GM12878 (cell line): Measurements from ENCODE around the gene COL23A1. TPM values are rescaled to one million over a fixed set of nuclear protein-coding genes. Genes with fewer than 3 reads are reported as not detected.

Experiments
- ATAC-seq: fragments of 200-7000 bp; cut with Tn5 transposase; 3 replicates; pipeline ENCODE4 v1.9.1; 2020; ENCODE audit warnings: mild to moderate bottlenecking, moderate library complexity
- BruUV-seq: library from RNA; stranded (reverse); fragments of 400-500 nt; replicated peaks from 2 replicates; lab custom pipeline; 2021; lab: Mats Ljungman, UMichigan
- CTCF ChIA-PET: fragments of 300-600 bp; sonication (Branson Sonifier 250); formaldehyde crosslinking; extraction: SDS; loops from one replicate; lab custom pipeline; 2021; ENCODE audit warnings: inconsistent platforms; lab: Yijun Ruan, JAX
- POLR2A ChIA-PET: fragments of 350-600 bp; formaldehyde crosslinking; extraction: SDS; loops from one replicate; lab custom pipeline; 2021; ENCODE audit warnings: inconsistent platforms; lab: Charles Lee
- RAD21 ChIA-PET: fragments of 300-600 bp; sonication (Branson Sonifier 250); formaldehyde crosslinking; loops from one replicate; lab custom pipeline; 2023; ENCODE audit warnings: antibody characterized with exemption; ENCODE audit not compliant: unreplicated experiment; lab: Charles Lee
- SMC1A ChIA-PET: fragments of 300-600 bp; sonication (Branson Sonifier 250); formaldehyde crosslinking; loops from one replicate; lab custom pipeline; 2023; ENCODE audit not compliant: unreplicated experiment, uncharacterized antibody; lab: Charles Lee
- DNase-seq: peaks from one replicate; pipeline ENCODE4 v3.0.0-alpha.2; 2011; ENCODE audit warnings: low read depth, low spot score
- FAIRE-seq: peaks from 3 replicates; lab custom pipeline; 2011; peaks lifted over from hg19 to GRCh38; lab: Jason Lieb, UNC
- H2AFZ ChIP-seq: 2 replicates; pipeline ENCODE4 v1.6.0; 2011; ENCODE audit warnings: low read depth, low read length, control low read depth; ENCODE audit not compliant: control insufficient read depth
- H3K27ac ChIP-seq: 2 replicates; pipeline ENCODE4 v1.5.1; 2011; ENCODE audit warnings: control low read depth; ENCODE audit not compliant: control insufficient read depth, insufficient read depth
- H3K27me3 ChIP-seq, 2 experiments: replicated peaks in 1 of 2; 2 replicates each; pipeline versions ENCODE4 v1.6.0 to v1.6.1; 2011; ENCODE audit warnings: low read length in 1 of 2; ENCODE audit not compliant: control insufficient read depth in 2 of 2, insufficient read depth in 2 of 2
- H3K36me3 ChIP-seq, 2 experiments: 2 replicates each; pipeline ENCODE4 v1.5.1; 2011; ENCODE audit warnings: low read length in 1 of 2; ENCODE audit not compliant: control insufficient read depth in 2 of 2, insufficient read depth in 2 of 2
- H3K4me1 ChIP-seq: 2 replicates; pipeline ENCODE4 v1.6.1; 2011; ENCODE audit warnings: mild to moderate bottlenecking, low read length, moderate library complexity, mixed read lengths; ENCODE audit not compliant: control insufficient read depth, insufficient read depth
- H3K4me2 ChIP-seq: 2 replicates; pipeline ENCODE4 v1.6.0; 2011; ENCODE audit warnings: control low read depth; ENCODE audit not compliant: control insufficient read depth, insufficient read depth
- H3K4me3 ChIP-seq: fragments of 200-600 bp; sonication (generic); 2 replicates; pipeline ENCODE4 v1.5.1; 2016
- H3K79me2 ChIP-seq: 2 replicates; pipeline ENCODE4 v1.6.0; 2011; ENCODE audit warnings: low read length; ENCODE audit not compliant: control insufficient read depth, insufficient read depth
- H3K9ac ChIP-seq: 2 replicates; pipeline ENCODE4 v1.8.0; 2011; ENCODE audit warnings: low read length, control low read depth, mixed read lengths; ENCODE audit not compliant: control insufficient read depth, insufficient read depth
- H3K9me3 ChIP-seq: replicated peaks from 3 replicates; pipeline ENCODE4 v1.5.1; 2011; ENCODE audit warnings: mild to moderate bottlenecking, low read length; ENCODE audit not compliant: control insufficient read depth, insufficient read depth
- H4K20me1 ChIP-seq: 2 replicates; pipeline ENCODE4 v1.6.0; 2011; ENCODE audit not compliant: control insufficient read depth, insufficient read depth
- CHD4 ChIP-seq: fragments of 200-600 bp; sonication (generic); IDR thresholded peaks from 2 replicates; pipeline ENCODE4 v1.6.1; 2016; ENCODE audit warnings: mild to moderate bottlenecking
- TCF12 ChIP-seq: IDR thresholded peaks from 2 replicates; pipeline ENCODE4 v1.6.1; 2011; ENCODE audit warnings: low read depth, mild to moderate bottlenecking, low read length
- WRNIP1 ChIP-seq: IDR thresholded peaks from 2 replicates; pipeline ENCODE4 v1.6.1; 2011; ENCODE audit warnings: low read depth, low read length, improper control_type of control experiment, borderline replicate concordance
- YY1 ChIP-seq: IDR thresholded peaks from 2 replicates; pipeline ENCODE4 v1.6.1; 2011; ENCODE audit warnings: low read depth, mild to moderate bottlenecking, low read length
- ZNF217 ChIP-seq: fragments of 450-650 bp; IDR thresholded peaks from 2 replicates; pipeline ENCODE4 v1.6.1; 2017; ENCODE audit warnings: antibody characterized with exemption, mild to moderate bottlenecking
- WGBS: methylation state at CpG from one replicate; pipeline ENCODE4 v1.1.6; 2016; ENCODE audit warnings: low lambda C conversion rate; ENCODE audit not compliant: insufficient replicate concordance, insufficient coverage; ENCODE audit errors: missing lambda C conversion rate; 5-methylcytosine and 5-hydroxymethylcytosine counted together
- in situ Hi-C: fragments of 300-500 bp; cut with MboI; formaldehyde crosslinking; loops from 9 replicates; pipeline ENCODE4 v1.14.3; 2018; ENCODE audit warnings: mixed read lengths
- intact Hi-C: fragments of 100-400 bp; cut with micrococcal nuclease; formaldehyde crosslinking; loops from one replicate; pipeline ENCODE4 v1.14.2; 2022; ENCODE audit not compliant: unreplicated experiment
- polyA plus RNA-seq, 11 experiments: library from polyadenylated mRNA; depleted of rRNA in 4 of 11; unstranded in 6 of 11; stranded (reverse) in 5 of 11; fragments of >200 nt; fragmentation: Nextera tagmentation in 4 of 11; fragmentation: Illumina TruSeq in 1 of 11; extraction: Ambion mirVana in 4 of 11; extraction: Trizol in 1 of 11; gene quantifications; 1 replicate in 1 of 11; 2 replicates in 10 of 11; pipeline versions ENCODE4 v1.2.1 to v1.2.3, GENCODE V29; 2011 to 2016; ENCODE audit warnings: inconsistent platforms in 2 of 11, missing spikeins in 2 of 11, low read depth in 1 of 11
- total RNA-seq, 4 experiments: library from RNA; depleted of rRNA in 3 of 4; stranded (reverse); fragments of >200 nt in 3 of 4; fragmentation: Illumina TruSeq in 1 of 4; extraction: Trizol in 1 of 4; gene quantifications; 2 replicates each; pipeline versions ENCODE4 v1.2.1 to v1.2.3, GENCODE V29; 2013 to 2021
- TF ChIP-seq, protein P1 (sequence below): IDR thresholded peaks from 2 replicates; pipeline ENCODE4 v1.6.1; 2011; ENCODE audit warnings: borderline replicate concordance, low read depth, mild to moderate bottlenecking, moderate library complexity, low read length; ENCODE audit not compliant: insufficient read depth, poor library complexity, severe bottlenecking
- TF ChIP-seq, protein P2 (sequence below): IDR thresholded peaks from 2 replicates; pipeline ENCODE4 v1.6.1; 2011; ENCODE audit warnings: mild to moderate bottlenecking, low read depth, low read length, moderate library complexity; ENCODE audit not compliant: insufficient replicate concordance

COL23A1 gene
- total and polyA plus RNA-seq, 10 of the 15 experiments (the other 5 are each of a cell fraction or from before 2014, with no cell fraction given) = 0.03 to 0.83 (median 0.09) TPM; not detected in 5

DNA sequence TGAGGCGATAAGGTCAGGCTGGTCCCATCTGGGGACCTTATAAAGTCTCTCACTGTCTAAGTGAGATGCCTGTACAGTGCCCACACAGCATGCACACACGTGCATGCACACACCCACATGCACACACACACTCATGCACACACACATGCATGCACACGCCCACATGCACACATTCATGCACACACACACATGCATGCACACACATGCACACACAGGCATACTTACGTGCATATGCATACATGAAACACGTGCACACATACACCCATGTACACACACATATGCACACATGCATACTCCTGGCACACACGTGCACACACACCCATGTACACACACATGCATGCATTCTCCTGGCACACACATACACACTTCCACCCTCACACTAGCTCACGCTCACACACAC, 12.2 kb downstream of the COL23A1 start (continued):
- TF ChIP-seq, protein P1, sequence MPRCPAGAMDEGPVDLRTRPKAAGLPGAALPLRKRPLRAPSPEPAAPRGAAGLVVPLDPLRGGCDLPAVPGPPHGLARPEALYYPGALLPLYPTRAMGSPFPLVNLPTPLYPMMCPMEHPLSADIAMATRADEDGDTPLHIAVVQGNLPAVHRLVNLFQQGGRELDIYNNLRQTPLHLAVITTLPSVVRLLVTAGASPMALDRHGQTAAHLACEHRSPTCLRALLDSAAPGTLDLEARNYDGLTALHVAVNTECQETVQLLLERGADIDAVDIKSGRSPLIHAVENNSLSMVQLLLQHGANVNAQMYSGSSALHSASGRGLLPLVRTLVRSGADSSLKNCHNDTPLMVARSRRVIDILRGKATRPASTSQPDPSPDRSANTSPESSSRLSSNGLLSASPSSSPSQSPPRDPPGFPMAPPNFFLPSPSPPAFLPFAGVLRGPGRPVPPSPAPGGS = no peak
- no peak for TF ChIP-seq CHD4
- no peak for TF ChIP-seq TCF12
- no peak for TF ChIP-seq YY1

DNA sequence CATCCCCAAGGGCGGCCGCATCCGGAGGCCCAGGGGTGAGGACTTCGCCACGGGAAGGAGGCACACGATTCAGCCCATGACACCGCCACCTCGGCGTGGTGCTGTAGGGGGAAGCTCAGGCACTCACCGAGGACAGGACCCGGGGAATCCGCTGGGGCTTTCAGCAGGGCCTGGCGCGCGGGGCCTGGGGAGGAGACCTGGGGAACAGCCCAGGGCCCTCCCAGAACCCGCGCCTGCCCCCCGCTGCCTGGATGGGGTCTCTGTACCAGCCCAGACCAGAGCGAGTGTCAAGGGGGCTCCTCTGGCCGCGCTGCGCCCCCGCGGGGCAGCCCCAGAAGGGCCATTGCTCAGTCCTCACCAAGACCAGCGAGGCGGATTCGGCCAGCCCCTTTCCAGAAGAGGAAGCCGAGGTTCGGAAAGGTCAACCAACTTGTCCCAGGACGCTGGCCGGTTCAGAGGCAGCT, 12.8 kb downstream of the COL23A1 start:
- H3K9ac ChIP-seq = no peak overlapping the region
- H3K79me2 ChIP-seq = no peaks in the 10 kb centered on the region
- BruUV-seq = no TSS peak
- FAIRE-seq = no peak
- ChIA-PET CTCF (no interaction called here), RAD21 (no interaction called here), POLR2A (no interaction called here), SMC1A (no interaction called here)
- no peak for DNase-seq
- intact Hi-C loops = no loop called here
- H3K27me3 ChIP-seq = no peaks in the 10 kb centered on the region
- no peak overlapping the region for H3K4me2 ChIP-seq
- 41% methylated on average over 21 of the region's 31 CpGs for WGBS
- H3K9me3 ChIP-seq = no peaks in the 10 kb centered on the region; the same call in 2 of the 3 replicates
- no peak overlapping the region for H2AFZ ChIP-seq
- ATAC-seq = no peak
- no peaks in the 10 kb centered on the region for H4K20me1 ChIP-seq
- no peak overlapping the region for H3K4me3 ChIP-seq
- no peaks in the 10 kb centered on the region for H3K36me3 ChIP-seq
- no peaks in the 10 kb centered on the region for H3K4me1 ChIP-seq
- no peak for TF ChIP-seq WRNIP1
- TF ChIP-seq, protein P2, sequence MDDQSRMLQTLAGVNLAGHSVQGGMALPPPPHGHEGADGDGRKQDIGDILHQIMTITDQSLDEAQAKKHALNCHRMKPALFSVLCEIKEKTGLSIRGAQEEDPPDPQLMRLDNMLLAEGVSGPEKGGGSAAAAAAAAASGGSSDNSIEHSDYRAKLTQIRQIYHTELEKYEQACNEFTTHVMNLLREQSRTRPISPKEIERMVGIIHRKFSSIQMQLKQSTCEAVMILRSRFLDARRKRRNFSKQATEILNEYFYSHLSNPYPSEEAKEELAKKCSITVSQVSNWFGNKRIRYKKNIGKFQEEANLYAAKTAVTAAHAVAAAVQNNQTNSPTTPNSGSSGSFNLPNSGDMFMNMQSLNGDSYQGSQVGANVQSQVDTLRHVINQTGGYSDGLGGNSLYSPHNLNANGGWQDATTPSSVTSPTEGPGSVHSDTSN = no peak
- TF ChIP-seq ZNF217 = no peak
- in situ Hi-C loops = no loop called here
- H3K27ac ChIP-seq = no peak overlapping the region
